Nucleus accumbens (tissue), 56 donors: ENCODE results near the gene FRAT2.
A peak's percentile ranks its signal among the peaks of the same experiment; 100 is the strongest.

ENCODE experiments used
- DNase-seq, 56 donors: peaks; one replicate each; lab custom pipeline; 2025; lab: John Stamatoyannopoulos, UW

FRAT2 gene

GRCh38 chr10:97327348-97328294 lies 6.9 kb downstream of the FRAT2 start:
- DNase-seq, result no peak

GRCh38 chr10:97325754-97326153 lies 8.8 kb downstream of the FRAT2 start:
- peak in 29 of 56 donors; percentile 2 to 77 (median 33) for DNase-seq

GRCh38 chr10:97323501-97323900 lies 11.0 kb downstream of the FRAT2 start:
- DNase-seq, result no peak

GRCh38 chr10:97321804-97322190 lies 12.7 kb downstream of the FRAT2 start:
- DNase-seq, result peak in 18 of 56 donors; percentile 8 to 52 (median 18)

GRCh38 chr10:97321032-97321803 lies 13.3 kb downstream of the FRAT2 start:
- peak in 43 of 56 donors; percentile 8 to 72 (median 34) for DNase-seq

GRCh38 chr10:97320480-97321031 lies 14.0 kb downstream of the FRAT2 start:
- peak in 14 of 56 donors; percentile 4 to 49 (median 30) for DNase-seq

GRCh38 chr10:97319671-97320479 lies 14.7 kb downstream of the FRAT2 start:
- peak in 43 of 56 donors; percentile 6 to 74 (median 41) for DNase-seq

GRCh38 chr10:97318772-97319651 lies 15.5 kb downstream of the FRAT2 start, which contains the start of gene FRAT1:
Gene FRAT1, plus strand, starts transcription at chr10:97319271. Its CDS starts 183 bp downstream, at chr10:97319454.
- peak; percentile 47 to 95 (median 87) for DNase-seq

- no peak for DNase-seq
These were observed 19.9 kb downstream of the FRAT2 start for GRCh38 chr10:97314671-97315070.

GRCh38 chr10:97312897-97313296 lies 21.6 kb downstream of the FRAT2 start:
- DNase-seq, result no peak

- no peak for DNase-seq
These were observed 23.4 kb downstream of the FRAT2 start for GRCh38 chr10:97311111-97311626.

- no peak for DNase-seq
These were observed 26.4 kb downstream of the FRAT2 start for GRCh38 chr10:97307866-97308780.

GRCh38 chr10:97307441-97307840 lies 27.1 kb downstream of the FRAT2 start:
- no peak for DNase-seq

GRCh38 chr10:97302088-97302791 lies 32.3 kb downstream of the FRAT2 start:
- DNase-seq, result no peak

GRCh38 chr10:97300980-97301379 lies 33.5 kb downstream of the FRAT2 start:
- no peak for DNase-seq

GRCh38 chr10:97298223-97298571 lies 36.3 kb downstream of the FRAT2 start:
- DNase-seq, result no peak

- DNase-seq, result no peak
These were observed 36.8 kb downstream of the FRAT2 start for GRCh38 chr10:97297556-97298222.
